A673 (cell line): ENCODE data around the gene SPEG. TPM values are rescaled to one million over a fixed set of nuclear protein-coding genes. Genes with fewer than 3 reads are reported as not detected.

Experiments used
- BruUV-seq: library from RNA; stranded (reverse); fragments of 400-500 nt; replicated peaks from 2 replicates; lab custom pipeline; 2021; lab: Mats Ljungman, UMichigan
- CTCF ChIA-PET: fragments of 300-600 bp; sonication (Branson Sonifier 250); formaldehyde crosslinking; loops from one replicate; lab custom pipeline; 2022; ENCODE audit warnings: antibody characterized with exemption; lab: Charles Lee
- POLR2A ChIA-PET: fragments of 300-600 bp; sonication (Branson Sonifier 250); formaldehyde crosslinking; loops from one replicate; lab custom pipeline; 2022; ENCODE audit warnings: antibody characterized with exemption; ENCODE audit not compliant: low non-redundant PET; lab: Charles Lee
- DNase-seq: peaks from one replicate; pipeline ENCODE4 v3.0.0-alpha.2; 2015; ENCODE audit warnings: low spot score
- H3K27ac ChIP-seq: fragments of 200-600 bp; sonication (generic); 2 replicates; pipeline ENCODE4 v1.5.1; 2016; ENCODE audit warnings: mixed run types, low read depth, mild to moderate bottlenecking, mixed read lengths, antibody characterized with exemption, low read length; ENCODE audit not compliant: poor library complexity, severe bottlenecking
- H3K27me3 ChIP-seq: fragments of 200-600 bp; sonication (generic); replicated peaks from 2 replicates; pipeline ENCODE4 v1.6.1; 2017; ENCODE audit warnings: mixed run types, low read depth, mild to moderate bottlenecking, mixed read lengths, antibody characterized with exemption, low read length; ENCODE audit not compliant: insufficient read depth, poor library complexity
- H3K36me3 ChIP-seq: fragments of 200-600 bp; sonication (generic); 2 replicates; pipeline ENCODE4 v1.6.1; 2016; ENCODE audit warnings: mixed run types, mild to moderate bottlenecking, mixed read lengths, antibody characterized with exemption, low read length; ENCODE audit not compliant: insufficient read depth, poor library complexity, severe bottlenecking
- H3K4me1 ChIP-seq: fragments of 200-600 bp; sonication (generic); 2 replicates; pipeline ENCODE4 v1.6.1; 2017; ENCODE audit warnings: mixed run types, mild to moderate bottlenecking, mixed read lengths, antibody characterized with exemption, low read length; ENCODE audit not compliant: insufficient read depth, poor library complexity, severe bottlenecking
- H3K4me3 ChIP-seq: fragments of 200-600 bp; sonication (generic); 2 replicates; pipeline ENCODE4 v1.5.1; 2016; ENCODE audit warnings: low read depth, mixed run types, mild to moderate bottlenecking, mixed read lengths, low read length; ENCODE audit not compliant: poor library complexity, severe bottlenecking
- H3K9me3 ChIP-seq: fragments of 200-600 bp; sonication (generic); 2 replicates; pipeline ENCODE4 v1.6.1; 2016; ENCODE audit warnings: mixed run types, low read depth, mild to moderate bottlenecking, mixed read lengths, antibody characterized with exemption, low read length; ENCODE audit not compliant: poor library complexity, severe bottlenecking
- CTCF ChIP-seq: fragments of 300-800, 200-600 bp; sonication (generic); conservative IDR thresholded peaks from 2 replicates; pipeline ENCODE4 v1.5.1; 2017; ENCODE audit warnings: low read depth, mild to moderate bottlenecking, antibody characterized with exemption, low read length, moderate library complexity, mixed read lengths
- EZH2 ChIP-seq: fragments of 200-600 bp; sonication (generic); IDR thresholded peaks from 2 replicates; pipeline ENCODE4 v1.6.1; 2017; ENCODE audit warnings: borderline replicate concordance, low read depth, mild to moderate bottlenecking, mixed read lengths, antibody characterized with exemption, low read length; ENCODE audit not compliant: poor library complexity, severe bottlenecking
- intact Hi-C: fragments of 100-400 bp; cut with micrococcal nuclease; formaldehyde crosslinking; loops from one replicate; pipeline ENCODE4 v1.10.0; 2022; ENCODE audit not compliant: unreplicated experiment
- total RNA-seq: library from RNA; stranded (reverse); gene quantifications from 2 replicates; pipeline ENCODE4 v1.2.3, GENCODE V29; 2021

SPEG gene
- total RNA-seq, 1 experiment from 2014 or later: 8.4 TPM

GRCh38 chr2:219502618-219503017 lies 68.0 kb downstream of the SPEG start:
- Histone ChIP-seq H3K4me3 (no peak overlapping the region), H3K27ac (no peak overlapping the region), H3K27me3 (no peaks in the 10 kb centered on the region), H3K9me3 (no peaks in the 10 kb centered on the region), H3K4me1 (peaks cover 34% of the 10 kb centered on the region), H3K36me3 (peaks cover 3% of the 10 kb centered on the region)
- CTCF ChIA-PET: no interaction called here
- POLR2A ChIA-PET: interaction anchor here (0.6 kb wide), 1 partner anchor 9 kb away, joined by 3 read pairs; no protein-coding TSS in a partner anchor
- no peak for DNase-seq
- no TSS peak for BruUV-seq
- TF ChIP-seq EZH2 (no peak), CTCF (no peak)
- intact Hi-C loops: no loop called here

- no peak for DNase-seq
- BruUV-seq: no TSS peak
- Histone ChIP-seq H3K36me3 (peaks cover 3% of the 10 kb centered on the region), H3K27ac (no peak overlapping the region), H3K9me3 (no peaks in the 10 kb centered on the region), H3K4me3 (no peak overlapping the region), H3K4me1 (peaks cover 44% of the 10 kb centered on the region), H3K27me3 (no peaks in the 10 kb centered on the region)
- CTCF ChIA-PET: no interaction called here
- POLR2A ChIA-PET: no interaction called here
- TF ChIP-seq EZH2 (no peak), CTCF (no peak)
- intact Hi-C loops: no loop called here
Observed at GRCh38 chr2:219505585-219505984, 70.9 kb downstream of the SPEG start.

GRCh38 chr2:219506153-219506801 lies 71.6 kb downstream of the SPEG start:
- peaks cover 49% of the 10 kb centered on the region for H3K4me1 ChIP-seq

More at GRCh38 chr2:219506153-219506801, 71.6 kb downstream of the SPEG start:
- Histone ChIP-seq H3K27me3 (no peaks in the 10 kb centered on the region), H3K36me3 (peaks cover 3% of the 10 kb centered on the region), H3K27ac (peak overlapping the region; percentile 75), H3K9me3 (no peaks in the 10 kb centered on the region), H3K4me3 (no peak overlapping the region)
- ChIA-PET POLR2A (no interaction called here), CTCF (no interaction called here)
- no TSS peak for BruUV-seq
- intact Hi-C loops: no loop called here
- no peak for DNase-seq
- TF ChIP-seq EZH2 (no peak), CTCF (no peak)
